ELR (cell line): ENCODE measurements around the gene ATP1A3.
A peak's percentile ranks its signal among the peaks of the same experiment; 100 is the strongest.

Source experiments
- DNase-seq: peaks from one replicate; pipeline ENCODE4 v3.0.0-alpha.2; 2015; ENCODE audit warnings: low read depth

ATP1A3 gene

GRCh38 chr19:41984961-41985360 lies 9.1 kb downstream of the ATP1A3 start:
- DNase-seq, result no peak

DNA sequence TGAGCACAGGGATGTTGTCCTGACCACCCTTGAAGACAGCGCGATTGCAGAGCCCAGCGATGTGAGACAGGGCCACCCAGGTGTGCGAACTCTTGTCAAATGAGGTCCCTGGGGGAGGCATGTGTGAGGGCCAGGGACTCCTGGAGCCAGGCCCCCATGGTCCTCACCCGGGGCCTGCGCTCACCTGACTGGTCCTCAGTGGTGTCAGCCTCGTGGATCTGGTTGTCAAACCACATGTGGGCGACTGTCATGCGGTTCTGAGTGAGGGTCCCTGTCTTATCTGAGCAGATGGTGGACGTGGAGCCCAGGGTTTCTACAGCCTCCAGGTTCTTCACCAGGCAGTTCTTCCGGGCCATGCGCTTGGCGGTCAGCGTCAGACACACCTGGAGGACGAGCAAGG lies 12.3 kb downstream of the ATP1A3 start:
- no peak for DNase-seq

DNA sequence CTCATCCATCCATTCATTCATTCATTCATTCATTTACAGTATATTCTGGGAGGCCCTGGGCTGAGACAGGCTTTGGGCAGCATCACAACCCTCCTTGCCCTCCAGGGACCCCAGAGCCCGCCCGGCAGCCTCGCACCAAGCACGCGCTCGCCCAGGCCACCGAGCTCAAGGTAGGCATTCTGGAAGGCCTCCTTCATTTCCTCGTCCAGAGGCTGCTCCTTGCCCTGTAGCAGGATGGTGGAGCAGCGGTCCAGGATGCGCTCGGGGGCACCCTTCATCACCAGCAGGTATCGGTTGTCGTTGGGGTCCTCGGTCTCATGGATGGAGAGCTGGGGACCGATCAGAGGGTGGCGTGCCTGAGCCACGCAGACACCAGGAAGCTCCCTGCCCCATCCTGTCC lies 15.6 kb downstream of the ATP1A3 start:
- no peak for DNase-seq

DNA sequence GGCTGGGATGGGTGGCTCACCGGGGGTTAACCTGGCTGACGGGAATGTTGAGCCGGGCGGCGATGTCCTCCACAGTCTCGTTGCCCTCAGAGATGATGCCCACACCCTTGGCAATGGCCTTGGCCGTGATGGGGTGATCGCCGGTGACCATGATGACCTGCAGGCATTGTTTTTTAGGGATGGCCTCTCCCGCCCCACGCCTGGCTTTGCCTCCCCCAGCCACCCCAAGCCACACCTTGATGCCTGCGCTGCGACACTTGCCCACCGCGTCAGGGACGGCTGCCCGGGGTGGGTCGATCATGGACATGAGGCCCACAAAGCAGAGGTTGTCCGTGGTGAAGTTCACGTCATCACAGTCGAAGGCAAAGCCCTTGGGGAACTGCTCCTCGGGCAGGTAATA lies 16.1 kb downstream of the ATP1A3 start:
- DNase-seq, result no peak

DNA sequence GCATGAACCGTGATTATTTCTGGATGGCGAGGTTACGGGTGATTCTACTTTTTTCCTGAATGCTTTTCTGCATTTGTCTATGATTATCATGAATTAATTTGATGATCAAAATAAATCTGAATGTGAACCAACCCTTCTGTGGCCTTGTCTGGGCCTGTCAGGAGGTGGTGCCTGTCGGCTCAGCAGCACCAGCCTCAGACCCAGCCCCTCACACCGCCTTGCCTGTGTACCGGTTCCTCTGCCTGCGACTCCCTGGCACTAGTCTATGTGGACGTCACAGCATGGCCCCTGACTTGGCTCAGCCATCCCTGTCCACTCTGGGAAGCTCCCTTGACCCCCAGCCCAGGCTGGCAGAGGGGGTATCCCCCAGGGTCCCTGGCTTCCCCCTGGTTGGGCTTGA lies 19.4 kb downstream of the ATP1A3 start:
- DNase-seq, result no peak

DNA sequence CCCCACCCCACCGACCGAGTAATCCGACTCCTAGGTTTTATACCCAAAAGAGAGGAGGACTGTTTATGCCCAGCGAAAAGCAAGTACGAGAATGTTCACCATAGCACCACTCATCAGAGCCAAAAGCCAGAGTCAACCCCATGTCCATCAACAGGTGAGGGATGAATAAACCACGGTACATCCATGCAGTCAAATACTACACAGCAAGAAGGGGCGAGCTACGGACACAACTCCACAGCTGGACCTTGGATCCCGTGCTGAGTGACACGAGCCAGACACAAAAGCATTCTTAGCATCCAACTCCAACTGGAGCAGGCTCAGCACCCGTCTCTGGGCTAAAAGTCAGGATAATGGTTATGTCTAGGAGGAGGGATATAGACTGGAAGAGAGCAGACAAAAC lies 22.7 kb downstream of the ATP1A3 start:
- DNase-seq, result no peak

- DNase-seq, result no peak
Measured at GRCh38 chr19:41969772-41970458, 24.1 kb downstream of the ATP1A3 start.

DNA sequence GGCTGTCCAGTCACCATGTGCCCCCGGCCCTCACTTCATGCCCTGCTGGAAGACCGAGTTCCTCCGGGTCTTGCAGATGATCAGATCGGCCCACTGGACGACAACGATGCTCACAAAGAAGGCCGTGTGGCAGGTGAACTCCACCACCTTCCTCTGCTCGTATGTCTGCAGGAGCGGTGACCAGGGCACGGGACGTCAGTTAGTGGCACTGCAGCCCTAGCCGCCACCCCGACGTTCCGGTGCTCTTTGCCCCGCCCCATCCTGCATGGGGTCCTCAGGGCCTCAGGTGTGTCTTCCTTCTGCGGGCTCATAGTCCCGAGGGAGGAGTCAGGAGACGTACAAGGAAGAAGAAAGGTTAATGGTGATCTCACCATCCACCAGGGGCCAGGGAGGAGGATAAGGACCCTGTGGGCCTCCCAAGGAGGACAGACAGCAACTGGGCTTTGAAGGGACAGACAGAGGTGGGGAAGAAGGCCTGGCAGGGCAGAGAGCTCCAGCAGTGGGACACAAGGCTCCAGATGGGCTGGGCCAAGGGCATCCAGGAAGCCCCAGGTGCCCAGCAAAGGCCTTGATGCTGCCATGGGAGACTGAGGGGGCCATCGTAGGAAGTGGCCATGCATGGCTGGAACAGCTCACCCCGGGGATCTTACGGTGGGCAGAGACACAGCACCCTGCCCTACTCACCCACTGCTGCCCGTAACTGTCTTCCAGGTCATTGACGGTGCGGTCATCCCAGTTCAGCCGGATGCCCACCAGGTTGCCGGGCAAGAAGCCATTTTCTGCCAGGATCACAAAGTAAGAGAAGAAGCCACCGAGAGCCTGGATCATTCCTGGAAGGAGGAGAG lies 25.1 kb downstream of the ATP1A3 start:
- no peak for DNase-seq

- DNase-seq, result no peak
Measured at GRCh38 chr19:41967054-41967783, 26.8 kb downstream of the ATP1A3 start.

DNA sequence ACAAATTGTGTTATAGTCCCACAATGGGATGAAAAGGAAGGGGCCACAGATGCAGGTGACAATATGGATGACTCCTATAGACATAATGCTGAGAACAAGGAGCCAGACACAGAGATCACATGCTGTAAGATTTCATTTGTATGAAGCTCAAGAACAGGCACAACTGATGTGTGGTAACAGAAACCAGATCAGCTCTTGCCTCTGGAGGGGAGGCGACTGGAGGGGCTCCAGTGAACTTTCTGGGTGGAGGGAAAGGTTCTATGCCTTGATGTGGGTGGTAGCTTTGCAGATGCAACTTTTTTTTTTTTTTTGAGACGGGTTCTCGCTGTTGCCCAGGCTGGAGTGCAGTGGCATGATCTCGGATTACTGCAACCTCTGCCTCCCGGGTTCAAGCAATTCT lies 28.9 kb downstream of the ATP1A3 start:
- DNase-seq, result no peak

DNA sequence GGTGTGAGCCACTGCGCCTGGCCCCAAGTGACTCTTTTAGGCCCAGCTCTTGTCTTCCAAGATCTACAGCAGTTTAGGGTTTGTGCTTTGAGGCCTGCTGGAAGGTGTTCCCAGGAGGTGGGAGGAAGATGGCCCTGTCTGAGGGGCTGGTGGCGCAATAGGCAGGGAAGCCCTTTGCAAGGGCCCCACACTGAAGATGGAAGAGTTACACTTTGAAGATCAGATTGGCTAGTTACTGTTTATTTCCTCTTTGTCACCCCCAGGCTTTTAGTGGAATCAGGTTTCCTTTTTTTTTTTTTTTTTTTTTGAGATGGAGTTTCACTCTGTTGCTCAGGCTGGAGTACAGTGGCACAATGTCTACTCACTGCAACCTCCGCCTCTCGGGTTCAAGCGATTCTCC lies 33.1 kb downstream of the ATP1A3 start:
- no peak for DNase-seq

GRCh38 chr19:41959056-41960053 lies 34.7 kb downstream of the ATP1A3 start, which contains the start of gene RABAC1:
Gene RABAC1 (minus strand): TSS chr19:41959321. CDS start chr19:41959292, 29 bp downstream.
- DNase-seq, result peak; percentile 93

DNA sequence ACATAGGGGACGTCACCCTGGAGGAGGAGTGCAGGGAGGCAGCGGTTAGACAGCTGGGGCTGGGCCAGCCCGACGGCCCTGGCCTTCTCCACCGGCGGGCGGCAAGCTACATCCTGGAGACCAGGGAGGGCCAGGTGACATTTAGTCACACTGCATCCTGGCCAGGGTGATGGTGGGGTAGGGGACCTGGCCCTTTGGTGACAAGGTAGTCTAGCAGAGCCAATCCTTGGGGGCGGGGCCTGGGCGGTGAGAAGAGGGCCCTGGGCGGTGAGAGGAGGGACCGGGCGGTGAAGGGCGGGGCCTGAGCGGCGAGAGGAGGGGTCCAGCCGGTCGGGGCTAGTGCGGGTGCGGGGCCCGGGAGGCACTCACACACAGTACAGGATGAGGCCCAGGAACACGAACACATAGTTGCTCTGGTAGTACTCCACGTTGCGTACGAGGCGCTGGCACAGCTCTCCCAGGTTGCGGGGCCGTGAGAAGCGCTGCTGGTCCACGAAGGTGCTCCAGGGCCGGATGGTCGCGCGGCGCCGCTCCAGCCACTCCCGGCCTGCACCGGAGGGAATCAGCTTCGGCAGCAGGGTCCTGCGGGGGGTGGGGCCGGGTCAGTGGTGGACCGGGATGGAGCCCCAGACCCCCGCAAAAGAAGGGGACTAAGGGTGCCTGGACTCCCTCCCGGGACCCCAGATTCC lies 35.5 kb downstream of the ATP1A3 start:
- DNase-seq, result peak; percentile 74

GRCh38 chr19:41957838-41958366 lies 36.1 kb downstream of the ATP1A3 start:
- DNase-seq, result peak; percentile 88

GRCh38 chr19:41957161-41957837 lies 36.7 kb downstream of the ATP1A3 start:
- no peak for DNase-seq

GRCh38 chr19:41956621-41957020 lies 37.4 kb downstream of the ATP1A3 start:
- no peak for DNase-seq

GRCh38 chr19:41955521-41955920 lies 38.5 kb downstream of the ATP1A3 start:
- DNase-seq, result no peak

GRCh38 chr19:41951686-41952172 lies 42.3 kb downstream of the ATP1A3 start:
- peak; percentile 71 for DNase-seq

GRCh38 chr19:41947091-41947490 lies 46.9 kb downstream of the ATP1A3 start:
- DNase-seq, result no peak
